GM12878 (cell line): ENCODE results near the gene USP4. TPM values are rescaled to one million over a fixed set of nuclear protein-coding genes. Genes with fewer than 3 reads are reported as not detected.

Experiments used
- ATAC-seq: fragments of 200-7000 bp; cut with Tn5 transposase; 3 replicates; pipeline ENCODE4 v1.9.1; 2020; ENCODE audit warnings: mild to moderate bottlenecking, moderate library complexity
- BruUV-seq: library from RNA; stranded (reverse); fragments of 400-500 nt; replicated peaks from 2 replicates; lab custom pipeline; 2021; lab: Mats Ljungman, UMichigan
- CTCF ChIA-PET: fragments of 300-600 bp; sonication (Branson Sonifier 250); formaldehyde crosslinking; extraction: SDS; loops from one replicate; lab custom pipeline; 2021; ENCODE audit warnings: inconsistent platforms; lab: Yijun Ruan, JAX
- POLR2A ChIA-PET: fragments of 350-600 bp; formaldehyde crosslinking; extraction: SDS; loops from one replicate; lab custom pipeline; 2021; ENCODE audit warnings: inconsistent platforms; lab: Charles Lee
- RAD21 ChIA-PET: fragments of 300-600 bp; sonication (Branson Sonifier 250); formaldehyde crosslinking; loops from one replicate; lab custom pipeline; 2023; ENCODE audit warnings: antibody characterized with exemption; ENCODE audit not compliant: unreplicated experiment; lab: Charles Lee
- SMC1A ChIA-PET: fragments of 300-600 bp; sonication (Branson Sonifier 250); formaldehyde crosslinking; loops from one replicate; lab custom pipeline; 2023; ENCODE audit not compliant: unreplicated experiment, uncharacterized antibody; lab: Charles Lee
- DNase-seq: peaks from one replicate; pipeline ENCODE4 v3.0.0-alpha.2; 2011; ENCODE audit warnings: low read depth, low spot score
- FAIRE-seq: peaks from 3 replicates; lab custom pipeline; 2011; peaks lifted over from hg19 to GRCh38; lab: Jason Lieb, UNC
- H2AFZ ChIP-seq: 2 replicates; pipeline ENCODE4 v1.6.0; 2011; ENCODE audit warnings: low read depth, low read length, control low read depth; ENCODE audit not compliant: control insufficient read depth
- H3K27ac ChIP-seq: 2 replicates; pipeline ENCODE4 v1.5.1; 2011; ENCODE audit warnings: control low read depth; ENCODE audit not compliant: control insufficient read depth, insufficient read depth
- H3K27me3 ChIP-seq, 2 experiments: replicated peaks in 1 of 2; 2 replicates each; pipeline versions ENCODE4 v1.6.0 to v1.6.1; 2011; ENCODE audit warnings: low read length in 1 of 2; ENCODE audit not compliant: control insufficient read depth in 2 of 2, insufficient read depth in 2 of 2
- H3K36me3 ChIP-seq, 2 experiments: 2 replicates each; pipeline ENCODE4 v1.5.1; 2011; ENCODE audit warnings: low read length in 1 of 2; ENCODE audit not compliant: control insufficient read depth in 2 of 2, insufficient read depth in 2 of 2
- H3K4me1 ChIP-seq: 2 replicates; pipeline ENCODE4 v1.6.1; 2011; ENCODE audit warnings: mild to moderate bottlenecking, low read length, moderate library complexity, mixed read lengths; ENCODE audit not compliant: control insufficient read depth, insufficient read depth
- H3K4me2 ChIP-seq: 2 replicates; pipeline ENCODE4 v1.6.0; 2011; ENCODE audit warnings: control low read depth; ENCODE audit not compliant: control insufficient read depth, insufficient read depth
- H3K4me3 ChIP-seq: fragments of 200-600 bp; sonication (generic); 2 replicates; pipeline ENCODE4 v1.5.1; 2016
- H3K79me2 ChIP-seq: 2 replicates; pipeline ENCODE4 v1.6.0; 2011; ENCODE audit warnings: low read length; ENCODE audit not compliant: control insufficient read depth, insufficient read depth
- H3K9ac ChIP-seq: 2 replicates; pipeline ENCODE4 v1.8.0; 2011; ENCODE audit warnings: low read length, control low read depth, mixed read lengths; ENCODE audit not compliant: control insufficient read depth, insufficient read depth
- H3K9me3 ChIP-seq: replicated peaks from 3 replicates; pipeline ENCODE4 v1.5.1; 2011; ENCODE audit warnings: mild to moderate bottlenecking, low read length; ENCODE audit not compliant: control insufficient read depth, insufficient read depth
- H4K20me1 ChIP-seq: 2 replicates; pipeline ENCODE4 v1.6.0; 2011; ENCODE audit not compliant: control insufficient read depth, insufficient read depth
- BCL3 ChIP-seq: IDR thresholded peaks from 2 replicates; pipeline ENCODE4 v1.6.1; 2011; ENCODE audit warnings: borderline replicate concordance, low read depth, mild to moderate bottlenecking, moderate library complexity, low read length; ENCODE audit not compliant: insufficient read depth, poor library complexity, severe bottlenecking
- BRCA1 ChIP-seq: IDR thresholded peaks from 2 replicates; pipeline ENCODE4 v1.6.1; 2011; ENCODE audit warnings: low read depth, low read length, improper control_type of control experiment
- CBX3 ChIP-seq: fragments of 200-600 bp; sonication (generic); IDR thresholded peaks from 2 replicates; pipeline ENCODE4 v1.6.1; 2016; ENCODE audit warnings: low read depth, borderline replicate concordance
- CEBPB ChIP-seq, 2 experiments: fragments of 150-350 bp in 1 of 2; IDR thresholded peaks; 2 replicates each; pipeline ENCODE4 v1.6.1; 2012 to 2014; ENCODE audit warnings: low read depth in 2 of 2, low read length in 2 of 2, borderline replicate concordance in 1 of 2, inconsistent platforms in 1 of 2
- E2F4 ChIP-seq: IDR thresholded peaks from 2 replicates; pipeline ENCODE4 v1.6.1; 2012; ENCODE audit warnings: low read depth, low read length, improper control_type of control experiment
- IRF3 ChIP-seq: fragments of 450-650 bp; IDR thresholded peaks from 2 replicates; pipeline ENCODE4 v1.6.1; 2014; ENCODE audit warnings: mild to moderate bottlenecking
- JUNB ChIP-seq: IDR thresholded peaks from 2 replicates; pipeline ENCODE4 v1.6.1; 2016; ENCODE audit warnings: antibody characterized with exemption, mild to moderate bottlenecking
- MXI1 ChIP-seq: fragments of 150-350 bp; IDR thresholded peaks from 2 replicates; pipeline ENCODE4 v1.6.1; 2011; ENCODE audit warnings: low read depth, mild to moderate bottlenecking, inconsistent platforms, low read length, improper control_type of control experiment
- RB1 ChIP-seq: fragments of 450-650 bp; formaldehyde crosslinking; IDR thresholded peaks from 2 replicates; pipeline ENCODE4 v1.6.1; 2017; ENCODE audit warnings: mild to moderate bottlenecking, borderline replicate concordance
- RBBP5 ChIP-seq: fragments of 200-600 bp; sonication (generic); conservative IDR thresholded peaks from 2 replicates; pipeline ENCODE4 v1.6.1; 2016
- SMARCA5 ChIP-seq: fragments of 450-650 bp; IDR thresholded peaks from 2 replicates; pipeline ENCODE4 v1.6.1; 2017; ENCODE audit warnings: mild to moderate bottlenecking
- TARDBP ChIP-seq: IDR thresholded peaks from 2 replicates; pipeline ENCODE4 v1.6.1; 2016; ENCODE audit warnings: borderline replicate concordance
- WGBS: methylation state at CpG from one replicate; pipeline ENCODE4 v1.1.6; 2016; ENCODE audit warnings: low lambda C conversion rate; ENCODE audit not compliant: insufficient replicate concordance, insufficient coverage; ENCODE audit errors: missing lambda C conversion rate; 5-methylcytosine and 5-hydroxymethylcytosine counted together
- in situ Hi-C: fragments of 300-500 bp; cut with MboI; formaldehyde crosslinking; loops from 9 replicates; pipeline ENCODE4 v1.14.3; 2018; ENCODE audit warnings: mixed read lengths
- intact Hi-C: fragments of 100-400 bp; cut with micrococcal nuclease; formaldehyde crosslinking; loops from one replicate; pipeline ENCODE4 v1.14.2; 2022; ENCODE audit not compliant: unreplicated experiment
- polyA plus RNA-seq, 11 experiments: library from polyadenylated mRNA; depleted of rRNA in 4 of 11; unstranded in 6 of 11; stranded (reverse) in 5 of 11; fragments of >200 nt; fragmentation: Nextera tagmentation in 4 of 11; fragmentation: Illumina TruSeq in 1 of 11; extraction: Ambion mirVana in 4 of 11; extraction: Trizol in 1 of 11; gene quantifications; 1 replicate in 1 of 11; 2 replicates in 10 of 11; pipeline versions ENCODE4 v1.2.1 to v1.2.3, GENCODE V29; 2011 to 2016; ENCODE audit warnings: inconsistent platforms in 2 of 11, missing spikeins in 2 of 11, low read depth in 1 of 11
- total RNA-seq, 4 experiments: library from RNA; depleted of rRNA in 3 of 4; stranded (reverse); fragments of >200 nt in 3 of 4; fragmentation: Illumina TruSeq in 1 of 4; extraction: Trizol in 1 of 4; gene quantifications; 2 replicates each; pipeline versions ENCODE4 v1.2.1 to v1.2.3, GENCODE V29; 2013 to 2021

Gene USP4
- total and polyA plus RNA-seq, 10 of the 15 experiments (the other 5 are each of a cell fraction or from before 2014, with no cell fraction given): 26.5 to 77.1 (median 66.0) TPM

GRCh38 chr3:49265661-49266386 is 74.0 kb downstream of the USP4 start:
- intact Hi-C loops: no loop called here
- WGBS: 78% methylated on average over 10 of the region's 10 CpGs
- no peak overlapping the region for H3K4me2 ChIP-seq
- TF ChIP-seq E2F4 (no peak), MXI1 (no peak), RBBP5 (no peak), SMARCA5 (no peak), CEBPB (IDR thresholded peaks at IDR 0.05; ENCODE audit: borderline replicate concordance in 1 of 2, low read depth in 2 of 2, low read length in 2 of 2) (no peak), BCL3 (no peak), RB1 (no peak), BRCA1 (no peak), TARDBP (no peak), JUNB (no peak), CBX3 (no peak), IRF3 (no peak)
- TF ChIP-seq, all 136 proteins: peak for 0
- FAIRE-seq: no peak
- no peaks in the 10 kb centered on the region for H3K27me3 ChIP-seq
- no peak overlapping the region for H2AFZ ChIP-seq
- H3K79me2 ChIP-seq: no peaks in the 10 kb centered on the region
- no peaks in the 10 kb centered on the region for H3K9me3 ChIP-seq
- BruUV-seq: no TSS peak
- no peak overlapping the region for H3K27ac ChIP-seq
- in situ Hi-C loops: no loop called here
- H3K4me1 ChIP-seq: no peaks in the 10 kb centered on the region
- H4K20me1 ChIP-seq: no peaks in the 10 kb centered on the region
- ChIA-PET POLR2A (interaction anchor here (0.7 kb wide), 1 partner anchor 53 kb away, joined by 3 read pairs; no protein-coding TSS in a partner anchor), CTCF (no interaction called here), RAD21 (no interaction called here), SMC1A (no interaction called here)
- no peak overlapping the region for H3K9ac ChIP-seq
- no peak overlapping the region for H3K4me3 ChIP-seq
- no peak for DNase-seq
- no peaks in the 10 kb centered on the region; a peak in 1 of 4 replicates for H3K36me3 ChIP-seq
- ATAC-seq: no peak
